PC-3 (cell line): ENCODE measurements around the gene ADORA3.

Experiments
- CTCF ChIP-seq: fragments of 300-600 bp; sonication (generic); conservative IDR thresholded peaks from 2 replicates; pipeline ENCODE4 v1.5.1; 2017; ENCODE audit warnings: antibody characterized with exemption, low read depth, mild to moderate bottlenecking, low read length
- EZH2 ChIP-seq: fragments of 300-600 bp; sonication (generic); IDR thresholded peaks from one replicate; pipeline ENCODE4 v1.6.1; 2017; ENCODE audit warnings: antibody characterized with exemption, mild to moderate bottlenecking, low read length; ENCODE audit not compliant: unreplicated experiment
- EZH2phosphoT487 ChIP-seq: fragments of 300-600 bp; sonication (generic); IDR thresholded peaks from 2 replicates; pipeline ENCODE4 v1.6.1; 2018; ENCODE audit warnings: mild to moderate bottlenecking, antibody characterized with exemption, low read length, borderline replicate concordance

GRCh38 chr1:111469539-111469938 is 33.9 kb downstream of the ADORA3 start:
- TF ChIP-seq CTCF (no peak), EZH2 (no peak), EZH2phosphoT487 (no peak)
